ENCODE results near the gene ACAA1. TPM values are rescaled to one million over a fixed set of nuclear protein-coding genes. Genes with fewer than 3 reads are reported as not detected.

Gene ACAA1
- total and polyA plus RNA-seq, 4 donors, result 220 to 410 (median 340) TPM

GRCh38 chr3:38101811-38102443, 35.0 kb downstream of the ACAA1 start:
- no peak overlapping the region for H3K4me3 ChIP-seq (ENCODE audit: low read depth in 1 of 3, low read length in 3 of 3)
- TF ChIP-seq CTCF (IDR thresholded peaks at IDR 0.05; ENCODE audit: low read depth, low read length, missing input control) (no peak), GABPA (IDR thresholded peaks at IDR 0.05 in 1 of 2, conservative IDR thresholded peaks at IDR 0.05 in 1 of 2) (no peak), REST (IDR thresholded peaks at IDR 0.05) (no peak), NR2F2 (IDR thresholded peaks at IDR 0.05) (no peak), HNF4A (conservative IDR thresholded peaks at IDR 0.05) (no peak), YY1 (IDR thresholded peaks at IDR 0.05) (no peak), SP1 (IDR thresholded peaks at IDR 0.05) (no peak), ATF3 (IDR thresholded peaks at IDR 0.05) (no peak), FOXA2 (IDR thresholded peaks at IDR 0.05) (no peak), JUND (IDR thresholded peaks at IDR 0.05) (no peak), MAX (IDR thresholded peaks at IDR 0.05) (no peak), RAD21 (IDR thresholded peaks at IDR 0.05) (no peak)
- H3K27me3 ChIP-seq (ENCODE audit: control insufficient read depth in 4 of 4, insufficient read depth in 4 of 4, low read length in 3 of 4), result no peaks in the 10 kb centered on the region
- no peaks in the 10 kb centered on the region for H3K4me1 ChIP-seq (ENCODE audit: control insufficient read depth in 4 of 4, insufficient read depth in 4 of 4, low read length in 3 of 4)
- WGBS, result 88% methylated on average over 6 of the region's 6 CpGs
- H3K9me3 ChIP-seq (ENCODE audit: control insufficient read depth in 4 of 4, low read length in 3 of 4), result peaks cover 0 to 6% (median 1%) of the 10 kb centered on the region in 4 donors
- no peak for DNase-seq (ENCODE audit: low spot score)
- H3K36me3 ChIP-seq (ENCODE audit: control insufficient read depth in 4 of 4, insufficient read depth in 3 of 4, low read depth in 1 of 4, low read length in 3 of 4), result no peaks in the 10 kb centered on the region
- H3K27ac ChIP-seq (ENCODE audit: low read depth in 1 of 2, low read length in 2 of 2), result no peak overlapping the region
- H3K9ac ChIP-seq (ENCODE audit: low read depth in 1 of 2, low read length in 2 of 2), result no peak overlapping the region

GRCh38 chr3:38100498-38100897, 36.4 kb downstream of the ACAA1 start:
- TF ChIP-seq NR2F2 (IDR thresholded peaks at IDR 0.05) (no peak), RAD21 (IDR thresholded peaks at IDR 0.05) (no peak), YY1 (IDR thresholded peaks at IDR 0.05) (no peak), FOXA2 (IDR thresholded peaks at IDR 0.05) (no peak), EGR1 (IDR thresholded peaks at IDR 0.05; ENCODE audit: low read depth in 2 of 2) (no peak), MAX (IDR thresholded peaks at IDR 0.05) (no peak), SP1 (IDR thresholded peaks at IDR 0.05) (no peak), RXRA (IDR thresholded peaks at IDR 0.05) (no peak), FOXA1 (IDR thresholded peaks at IDR 0.05) (no peak), HNF4A (conservative IDR thresholded peaks at IDR 0.05) (no peak), HNF4G (IDR thresholded peaks at IDR 0.05) (no peak), CTCF (IDR thresholded peaks at IDR 0.05; ENCODE audit: low read depth, low read length, missing input control) (no peak), ZBTB33 (IDR thresholded peaks at IDR 0.05) (no peak), JUND (IDR thresholded peaks at IDR 0.05) (no peak)
- no peaks in the 10 kb centered on the region for H3K27me3 ChIP-seq (ENCODE audit: control insufficient read depth in 4 of 4, insufficient read depth in 4 of 4, low read length in 3 of 4)
- WGBS, result 87% methylated on average over 3 of the region's 3 CpGs
- no peak for DNase-seq (ENCODE audit: low spot score)
- no peak overlapping the region for H3K4me3 ChIP-seq (ENCODE audit: low read depth in 1 of 3, low read length in 3 of 3)
- H3K9ac ChIP-seq (ENCODE audit: low read depth in 1 of 2, low read length in 2 of 2), result no peak overlapping the region
- no peaks in the 10 kb centered on the region for H3K36me3 ChIP-seq (ENCODE audit: control insufficient read depth in 4 of 4, insufficient read depth in 3 of 4, low read depth in 1 of 4, low read length in 3 of 4)
- H3K4me1 ChIP-seq (ENCODE audit: control insufficient read depth in 4 of 4, insufficient read depth in 4 of 4, low read length in 3 of 4), result no peaks in the 10 kb centered on the region
- peaks cover 0 to 1% (median under 1%) of the 10 kb centered on the region in 4 donors for H3K9me3 ChIP-seq (ENCODE audit: control insufficient read depth in 4 of 4, low read length in 3 of 4)
- no peak overlapping the region for H3K27ac ChIP-seq (ENCODE audit: low read depth in 1 of 2, low read length in 2 of 2)

Measured in liver (tissue), 9 donors.